ENCODE measurements around the gene KIT. TPM values are rescaled to one million over a fixed set of nuclear protein-coding genes. Genes with fewer than 3 reads are reported as not detected.

The KIT gene
- total RNA-seq, 1 experiment from 2014 or later = 1.5 TPM

GRCh38 chr4:54723220-54723619 is 65.5 kb downstream of the KIT start:
- ChIA-PET POLR2A (no interaction called here), CTCF (no interaction called here)
- in situ Hi-C loops (cut with HindIII; ENCODE audit: low pct_unique_long_range_greater_than_20kb, low sequenced_read_pairs) (no loop called here), intact Hi-C loops (cut with micrococcal nuclease; ENCODE audit: unreplicated experiment) (no loop called here)
- BruUV-seq (replicated peaks) = no TSS peak
- H3K36me3 ChIP-seq (ENCODE audit: control insufficient read depth, insufficient read depth, low read length) = no peaks in the 10 kb centered on the region
- no peak for TF ChIP-seq TCF7L2 (IDR thresholded peaks at IDR 0.05; ENCODE audit: low read depth, low read length)
- no peak for TF ChIP-seq CTCF (IDR thresholded peaks at IDR 0.05)
- TF ChIP-seq POLR2AphosphoS5 (IDR thresholded peaks at IDR 0.05; ENCODE audit: low read depth, low read length) = no peak
- TF ChIP-seq SIN3A (IDR thresholded peaks at IDR 0.05; ENCODE audit: borderline replicate concordance, insufficient read depth, low read depth, low read length) = no peak
- TF ChIP-seq REST (IDR thresholded peaks at IDR 0.05; ENCODE audit: insufficient read depth in 1 of 2, low read depth in 2 of 2, low read length in 1 of 2) = no peak
- ATAC-seq (no peak), DNase-seq (ENCODE audit: low read depth, low spot score) (no peak)
- H3K4me1 ChIP-seq (ENCODE audit: control insufficient read depth, insufficient read depth, low read length) = no peaks in the 10 kb centered on the region
- H3K27me3 ChIP-seq (ENCODE audit: control insufficient read depth, insufficient read depth, low read length) = no peaks in the 10 kb centered on the region
- H3K27ac ChIP-seq (ENCODE audit: low read length) = no peak overlapping the region
- no peaks in the 10 kb centered on the region for H3K9me3 ChIP-seq (ENCODE audit: control insufficient read depth, insufficient read depth, low read depth, low read length)
- no peak overlapping the region for H3K4me3 ChIP-seq (ENCODE audit: low read depth in 2 of 2, low read length in 2 of 2)

GRCh38 chr4:54723820-54724219 is 66.1 kb downstream of the KIT start:
- POLR2A ChIA-PET = no interaction called here
- intact Hi-C loops (cut with micrococcal nuclease; ENCODE audit: unreplicated experiment) = no loop called here
- H3K27ac ChIP-seq (ENCODE audit: low read length) = no peak overlapping the region
- H3K4me3 ChIP-seq (ENCODE audit: low read depth in 2 of 2, low read length in 2 of 2) = no peak overlapping the region
- H3K36me3 ChIP-seq (ENCODE audit: control insufficient read depth, insufficient read depth, low read length) = no peaks in the 10 kb centered on the region
- no TSS peak for BruUV-seq (replicated peaks)
- TF ChIP-seq CTCF (IDR thresholded peaks at IDR 0.05) (no peak), POLR2AphosphoS5 (IDR thresholded peaks at IDR 0.05; ENCODE audit: low read depth, low read length) (no peak), SIN3A (IDR thresholded peaks at IDR 0.05; ENCODE audit: borderline replicate concordance, insufficient read depth, low read depth, low read length) (no peak), TCF7L2 (IDR thresholded peaks at IDR 0.05; ENCODE audit: low read depth, low read length) (no peak), REST (IDR thresholded peaks at IDR 0.05; ENCODE audit: insufficient read depth in 1 of 2, low read depth in 2 of 2, low read length in 1 of 2) (no peak)
- CTCF ChIA-PET = no interaction called here
- H3K9me3 ChIP-seq (ENCODE audit: control insufficient read depth, insufficient read depth, low read depth, low read length) = no peaks in the 10 kb centered on the region
- H3K27me3 ChIP-seq (ENCODE audit: control insufficient read depth, insufficient read depth, low read length) = no peaks in the 10 kb centered on the region
- ATAC-seq (no peak), DNase-seq (ENCODE audit: low read depth, low spot score) (no peak)
- H3K4me1 ChIP-seq (ENCODE audit: control insufficient read depth, insufficient read depth, low read length) = no peaks in the 10 kb centered on the region
- in situ Hi-C loops (cut with HindIII; ENCODE audit: low pct_unique_long_range_greater_than_20kb, low sequenced_read_pairs) = no loop called here
